ENCODE measurements around the gene MSN. TPM values are rescaled to one million over a fixed set of nuclear protein-coding genes. Genes with fewer than 3 reads are reported as not detected.

Gene MSN
- total RNA-seq, 3 donors from 2014 or later (not counting 1 experiment from before 2014, with no cell fraction given): 866 to 1,028 (median 919) TPM

Other genes starting within 250 kb of the MSN start
- 10 to 100 TPM; 37.6 to 42.7 (median 40.7) TPM for gene LAS1L, start 132.9 kb upstream of the MSN start, total RNA-seq